Epithelial cell of proximal tubule (primary cell): ENCODE measurements around the gene SMIM14. TPM values are rescaled to one million over a fixed set of nuclear protein-coding genes. Genes with fewer than 3 reads are reported as not detected.

Experiments
- DNase-seq: peaks from one replicate; pipeline ENCODE4 v3.0.0-alpha.2; 2011; ENCODE audit warnings: low read depth
- H3K4me3 ChIP-seq: 2 replicates; pipeline ENCODE4 v1.5.1; 2011; ENCODE audit warnings: low read depth, mild to moderate bottlenecking, low read length
- CTCF ChIP-seq: conservative IDR thresholded peaks from 2 replicates; pipeline ENCODE4 v1.5.1; 2012; ENCODE audit warnings: low read depth, mild to moderate bottlenecking, low read length
- total RNA-seq: library from RNA; depleted of rRNA; stranded (reverse); fragments of >200 nt; gene quantifications from 2 replicates; pipeline ENCODE4 v1.2.3, GENCODE V29; 2015

SMIM14 gene
- total RNA-seq, 1 donor from 2014 or later = 13.1 TPM

DNA sequence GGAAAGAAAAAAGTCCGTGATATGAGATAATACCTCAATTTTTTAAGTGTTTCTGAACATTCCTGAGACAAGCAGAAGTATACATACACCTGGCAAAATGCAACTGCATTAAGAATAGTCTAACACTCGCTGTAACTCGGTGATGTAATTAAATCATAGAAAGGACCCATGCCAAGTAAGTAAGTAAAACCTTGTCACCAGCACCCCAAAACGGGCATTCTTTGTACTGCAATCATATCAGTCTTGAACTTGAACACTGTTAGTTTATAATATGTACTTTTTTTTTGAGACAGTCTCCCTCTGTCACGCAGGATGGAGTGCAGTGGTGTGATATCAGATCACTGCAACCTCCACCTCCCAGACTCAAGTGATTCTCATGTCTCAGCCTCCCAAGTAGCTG, 47.4 kb downstream of the SMIM14 start:
- no peak overlapping the region for H3K4me3 ChIP-seq
- no peak for DNase-seq
- peak; percentile 48 for TF ChIP-seq CTCF

GRCh38 chr4:39587881-39588280, 50.8 kb downstream of the SMIM14 start:
- TF ChIP-seq CTCF = no peak
- DNase-seq = no peak

GRCh38 chr4:39574946-39575345, 63.7 kb downstream of the SMIM14 start:
- no peak overlapping the region for H3K4me3 ChIP-seq
- TF ChIP-seq CTCF = no peak
- DNase-seq = no peak

More at GRCh38 chr4:39587881-39588280, 50.8 kb downstream of the SMIM14 start:
- no peak overlapping the region for H3K4me3 ChIP-seq

DNA sequence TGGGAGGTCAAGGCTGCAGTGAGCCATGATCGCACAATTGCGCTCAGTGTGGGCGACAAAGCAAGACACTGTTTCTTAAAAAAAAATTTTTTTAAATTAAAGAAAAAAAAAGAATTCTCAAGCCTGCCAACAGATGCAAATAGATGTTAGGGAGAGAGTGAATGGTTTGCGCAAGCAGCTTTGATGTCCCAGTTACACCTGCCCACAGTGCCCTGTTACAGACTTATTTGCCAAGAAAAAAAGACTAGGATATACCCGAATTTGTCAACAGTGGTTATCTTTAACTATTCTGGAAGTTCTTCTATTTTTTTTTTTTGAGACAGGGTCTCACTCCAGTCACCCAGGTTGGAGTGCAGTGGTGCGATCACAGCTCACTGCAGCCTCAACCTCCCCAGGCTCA, 67.2 kb downstream of the SMIM14 start:
- no peak for TF ChIP-seq CTCF
- DNase-seq = no peak
- H3K4me3 ChIP-seq = no peak overlapping the region

DNA sequence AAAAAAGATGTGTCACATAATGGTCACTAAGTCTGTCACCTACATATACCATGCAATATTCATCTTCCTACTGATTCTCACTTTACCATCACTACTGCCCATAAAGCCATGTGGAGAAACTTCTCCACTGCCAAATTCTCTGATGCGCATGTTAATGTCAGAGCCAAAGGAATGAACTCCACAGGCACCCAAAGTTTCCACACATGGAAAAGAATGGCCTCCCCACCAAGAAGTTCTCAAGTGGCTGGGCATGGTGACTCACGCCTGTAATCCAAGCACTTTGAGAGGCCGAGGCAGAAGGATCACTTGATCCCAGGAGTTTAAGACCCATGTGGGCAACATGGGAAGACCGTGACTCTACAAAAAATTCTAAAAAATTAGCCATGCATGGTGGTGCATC, 67.6 kb downstream of the SMIM14 start:
- no peak for TF ChIP-seq CTCF
- H3K4me3 ChIP-seq = no peak overlapping the region
- DNase-seq = no peak

DNA sequence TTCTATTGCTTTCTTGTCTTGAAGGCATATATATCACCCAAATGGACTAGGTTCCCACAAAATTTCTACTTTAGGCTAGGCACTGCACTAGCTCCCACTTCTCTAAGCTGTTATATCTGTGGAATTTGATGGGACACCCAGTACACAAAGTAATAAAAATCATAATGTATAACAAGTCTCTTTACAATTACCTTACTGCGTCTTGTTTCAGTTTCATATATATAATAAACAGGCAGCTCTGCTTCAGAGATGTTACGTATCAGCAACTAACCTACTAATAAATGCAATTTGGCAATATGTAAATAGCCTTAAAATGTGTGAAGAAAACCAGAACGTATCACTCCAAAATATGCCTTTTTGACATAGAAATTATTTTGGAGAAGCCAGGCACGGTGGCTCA, 69.5 kb downstream of the SMIM14 start:
- TF ChIP-seq CTCF = no peak
- H3K4me3 ChIP-seq = no peak overlapping the region
- DNase-seq = no peak

- TF ChIP-seq CTCF = no peak
- DNase-seq = no peak
- H3K4me3 ChIP-seq = no peak overlapping the region
These were observed 69.9 kb downstream of the SMIM14 start for GRCh38 chr4:39568805-39569204.
